BLaER1 treated with 17β-estradiol and CSF1 and Interleukin-3, amounts not matched to agents 10 nM and 100 nM (cell line): ENCODE measurements around the gene C10orf143.
A peak's percentile ranks its signal among the peaks of the same experiment; 100 is the strongest.

Experiments used
- H3K27ac ChIP-seq, 11 experiments: shearing (Covaris generic); formaldehyde crosslinking; 2 replicates each; pipeline ENCODE4 v1.8.1; 2022
- H3K27me3 ChIP-seq, 11 experiments: shearing (Covaris generic); formaldehyde crosslinking; 2 replicates each; pipeline ENCODE4 v1.8.1; 2022
- H3K36me3 ChIP-seq, 11 experiments: shearing (Covaris generic); formaldehyde crosslinking; 2 replicates each; pipeline ENCODE4 v1.8.1; 2022
- H3K4me1 ChIP-seq, 10 experiments: shearing (Covaris generic); formaldehyde crosslinking; 2 replicates each; pipeline ENCODE4 v1.8.1; 2022
- H3K4me2 ChIP-seq, 11 experiments: shearing (Covaris generic); formaldehyde crosslinking; 2 replicates each; pipeline ENCODE4 v1.8.1; 2022
- H3K4me3 ChIP-seq, 10 experiments: shearing (Covaris generic); formaldehyde crosslinking; 2 replicates each; pipeline ENCODE4 v1.8.1; 2022
- H3K9ac ChIP-seq, 11 experiments: shearing (Covaris generic); formaldehyde crosslinking; 2 replicates each; pipeline ENCODE4 v1.8.1; 2022
- H3K9me3 ChIP-seq, 11 experiments: shearing (Covaris generic); formaldehyde crosslinking; replicated peaks in 1 of 11; 2 replicates each; pipeline ENCODE4 v1.8.1; 2022
- H4K20me1 ChIP-seq, 11 experiments: shearing (Covaris generic); formaldehyde crosslinking; 2 replicates each; pipeline ENCODE4 v1.8.1; 2022
- Cebpa-rat ChIP-seq, 11 experiments: shearing (Covaris generic); IDR thresholded peaks; 2 replicates each; pipeline ENCODE4 v1.8.1; 2022

C10orf143 gene

DNA sequence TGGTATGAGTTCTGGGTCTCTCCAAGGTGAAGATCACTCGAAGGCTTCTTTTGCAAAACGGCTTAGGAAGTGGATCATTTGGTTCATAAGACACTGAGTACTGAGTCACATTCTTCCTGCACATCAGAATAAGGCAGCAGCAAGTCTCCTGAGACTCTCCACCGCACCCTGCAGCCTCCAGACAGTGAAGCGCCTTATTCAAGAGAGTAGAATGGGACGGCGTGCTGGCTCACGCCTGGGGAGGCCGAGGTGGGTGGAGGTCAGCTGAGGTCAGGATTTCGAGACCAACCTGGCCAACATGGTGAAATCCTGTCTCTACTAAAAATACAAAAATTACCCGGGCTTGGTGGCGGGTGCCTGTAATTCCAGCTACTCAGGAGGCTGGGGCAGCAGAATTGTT is 70.3 kb downstream of the C10orf143 start:
- no peaks in the 10 kb centered on the region; a peak in 1 of 22 replicates for H3K9me3 ChIP-seq
- no peaks in the 10 kb centered on the region; a peak in 1 of 22 replicates for H4K20me1 ChIP-seq
- H3K4me2 ChIP-seq: peak overlapping the region in 9 of 11 experiments; percentile 45 to 81 (median 74); a peak in 18 of 22 replicates
- H3K4me3 ChIP-seq: no peak overlapping the region
- 0 out of 22 replicates have a peak overlapping the region, but pooled peaks of 1 of the 11 experiments have one; percentile 7 for H3K9ac ChIP-seq
- H3K4me1 ChIP-seq: peaks cover 4 to 74% (median 44%) of the 10 kb centered on the region in 10 experiments; a peak in 18 of 20 replicates
- TF ChIP-seq Cebpa-rat (IDR thresholded peaks at IDR 0.05): no peak
- H3K27ac ChIP-seq: no peak overlapping the region; a peak in 1 of 22 replicates
- H3K36me3 ChIP-seq: no peaks in the 10 kb centered on the region
- no peaks in the 10 kb centered on the region; a peak in 1 of 22 replicates for H3K27me3 ChIP-seq

DNA sequence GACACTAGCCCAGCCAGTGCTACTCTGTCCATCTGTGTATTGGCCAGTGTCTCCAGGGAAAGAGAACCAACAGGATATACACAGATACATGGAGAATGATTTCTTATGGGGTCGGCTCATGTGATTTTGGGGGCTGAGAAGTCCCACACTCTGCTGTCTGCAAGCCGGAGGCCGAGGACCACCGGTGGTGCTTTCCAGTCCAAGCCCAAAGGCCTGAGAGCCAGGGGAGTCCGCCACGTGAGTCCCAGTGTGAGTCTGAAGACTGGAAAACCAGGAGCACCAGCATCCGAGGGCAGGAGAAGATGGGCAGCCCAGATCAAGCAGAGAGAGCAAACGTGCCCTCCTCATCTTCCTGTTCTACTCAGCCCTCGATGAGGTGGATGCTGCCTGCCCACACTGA is 71.5 kb downstream of the C10orf143 start:
- Histone ChIP-seq H3K4me3 (no peak overlapping the region), H3K27ac (no peak overlapping the region), H3K9ac (no peak overlapping the region), H3K4me1 (peaks cover 0 to 61% (median 32%) of the 10 kb centered on the region in 10 experiments; a peak in 16 of 20 replicates), H3K27me3 (no peaks in the 10 kb centered on the region), H3K9me3 (no peaks in the 10 kb centered on the region; a peak in 1 of 22 replicates), H4K20me1 (no peaks in the 10 kb centered on the region; a peak in 1 of 22 replicates), H3K36me3 (no peaks in the 10 kb centered on the region), H3K4me2 (peak overlapping the region in 8 of 11 experiments; percentile 65 to 81 (median 74); a peak in 12 of 22 replicates)
- no peak for TF ChIP-seq Cebpa-rat (IDR thresholded peaks at IDR 0.05)

DNA sequence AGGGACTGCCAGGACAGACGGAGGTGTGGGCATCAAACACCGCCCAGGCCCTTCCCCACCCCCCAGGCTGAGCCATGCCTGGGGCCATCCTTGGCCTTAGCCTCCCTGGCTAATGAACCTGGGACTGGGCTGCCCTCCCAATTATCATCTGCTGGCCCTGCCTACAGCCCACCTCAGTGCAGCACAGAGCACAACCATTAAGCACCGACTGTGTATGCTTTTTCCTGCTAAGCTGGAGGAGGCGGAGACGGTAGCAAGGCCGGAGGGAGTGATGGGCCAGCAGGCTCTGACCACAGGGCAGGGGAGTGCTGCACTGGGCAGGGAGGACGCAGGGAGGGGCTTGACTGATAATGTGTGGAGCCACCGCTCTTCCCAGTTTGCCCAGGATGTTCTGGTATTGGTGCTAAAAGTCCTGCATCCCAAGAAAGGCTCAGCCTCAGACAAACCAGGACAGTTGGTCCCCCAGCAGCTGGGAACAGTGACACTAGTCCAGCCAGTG is 72.0 kb downstream of the C10orf143 start:
- Histone ChIP-seq H3K9me3 (no peaks in the 10 kb centered on the region; a peak in 1 of 22 replicates), H3K9ac (no peak overlapping the region), H3K36me3 (no peaks in the 10 kb centered on the region), H3K4me3 (no peak overlapping the region), H3K27ac (no peak overlapping the region), H4K20me1 (no peaks in the 10 kb centered on the region; a peak in 1 of 22 replicates), H3K4me2 (peak overlapping the region in 3 of 11 experiments; percentile 74 to 81 (median 75); a peak in 3 of 22 replicates), H3K27me3 (no peaks in the 10 kb centered on the region), H3K4me1 (peaks cover 0 to 57% (median 28%) of the 10 kb centered on the region in 10 experiments; a peak in 16 of 20 replicates)
- no peak for TF ChIP-seq Cebpa-rat (IDR thresholded peaks at IDR 0.05)

DNA sequence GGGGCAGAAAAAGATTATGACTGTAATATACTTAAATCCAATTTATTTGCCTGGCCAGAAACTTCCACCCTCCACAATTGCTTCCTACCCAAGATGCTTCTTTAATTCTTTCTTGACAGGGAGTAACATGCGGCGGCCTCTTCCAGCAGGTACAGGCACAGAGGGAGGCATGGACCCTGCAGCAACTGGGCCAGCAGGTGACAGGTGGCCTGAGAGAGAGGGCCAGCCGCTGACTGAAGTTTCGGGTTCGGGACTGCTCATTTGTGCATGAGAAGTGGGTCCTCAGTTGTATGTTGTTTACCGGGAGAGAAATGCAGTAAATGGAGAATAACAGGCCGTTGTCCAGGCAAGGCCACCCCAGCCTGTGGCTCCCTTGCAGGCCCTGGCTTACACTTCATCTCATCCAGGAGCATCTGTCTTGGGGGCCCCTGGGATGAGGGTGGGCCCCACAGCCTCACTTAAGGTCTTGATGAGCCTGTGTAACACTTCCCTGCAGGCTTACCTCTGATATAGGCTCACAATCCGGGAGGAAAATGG is 72.5 kb downstream of the C10orf143 start:
- Histone ChIP-seq H3K27ac (no peak overlapping the region), H3K9ac (no peak overlapping the region), H3K4me1 (peaks cover 0 to 51% (median 22%) of the 10 kb centered on the region in 10 experiments; a peak in 16 of 20 replicates), H4K20me1 (no peaks in the 10 kb centered on the region; a peak in 1 of 22 replicates), H3K27me3 (no peaks in the 10 kb centered on the region), H3K4me2 (no peak overlapping the region), H3K36me3 (no peaks in the 10 kb centered on the region), H3K4me3 (no peak overlapping the region), H3K9me3 (no peaks in the 10 kb centered on the region; a peak in 1 of 22 replicates)
- no peak for TF ChIP-seq Cebpa-rat (IDR thresholded peaks at IDR 0.05)

DNA sequence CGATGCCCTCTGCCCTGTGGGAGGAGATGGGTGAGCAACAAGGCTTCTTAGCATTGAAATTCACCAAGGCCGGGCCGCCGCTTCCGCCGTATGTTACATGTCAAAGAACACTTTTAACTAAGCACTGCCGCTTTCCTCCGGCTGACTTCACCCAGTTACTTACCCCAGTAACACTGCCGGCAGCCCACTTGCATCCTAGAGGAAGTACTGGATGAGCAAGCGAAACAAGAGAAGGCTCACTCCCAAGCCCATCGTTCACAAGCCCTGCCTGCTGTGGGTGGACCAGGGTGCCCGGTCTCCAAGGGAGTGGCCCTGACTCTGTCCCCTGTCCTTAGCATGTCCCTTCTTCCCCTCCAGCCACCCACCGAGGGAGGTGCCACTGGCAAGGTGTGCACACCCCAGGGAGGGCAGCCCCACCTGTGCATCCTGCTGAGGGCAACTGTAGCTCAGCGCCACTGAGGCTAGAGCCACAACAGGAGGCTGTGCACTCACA is 73.4 kb downstream of the C10orf143 start:
- H3K27ac ChIP-seq: no peak overlapping the region

GRCh38 chr10:130036296-130037065 is 74.1 kb downstream of the C10orf143 start:
- no peaks in the 10 kb centered on the region for H3K27me3 ChIP-seq
- H3K9me3 ChIP-seq: peaks cover 2 to 14% (median 11%) of the 10 kb centered on the region in 11 experiments; a peak in 15 of 22 replicates
- H3K4me3 ChIP-seq: no peak overlapping the region
- H3K27ac ChIP-seq: no peak overlapping the region
- H3K4me2 ChIP-seq: peak overlapping the region in 2 of 11 experiments; percentile 1 to 17; a peak in 4 of 22 replicates
- no peak overlapping the region for H3K9ac ChIP-seq
- no peak for TF ChIP-seq Cebpa-rat (IDR thresholded peaks at IDR 0.05)
- no peaks in the 10 kb centered on the region for H3K36me3 ChIP-seq
- no peaks in the 10 kb centered on the region; a peak in 1 of 22 replicates for H4K20me1 ChIP-seq
- peaks cover 0 to 43% (median 22%) of the 10 kb centered on the region in 10 experiments; a peak in 16 of 20 replicates for H3K4me1 ChIP-seq

More for the DNA sequence above, 73.4 kb downstream of the C10orf143 start:
- Histone ChIP-seq H3K36me3 (no peaks in the 10 kb centered on the region), H3K4me2 (peak overlapping the region in 3 of 11 experiments; percentile 2 to 17 (median 5); a peak in 5 of 22 replicates), H3K27me3 (no peaks in the 10 kb centered on the region), H3K4me3 (no peak overlapping the region), H3K9me3 (peaks cover 0 to 7% (median 3%) of the 10 kb centered on the region in 11 experiments; a peak in 9 of 22 replicates), H3K9ac (no peak overlapping the region), H3K4me1 (peaks cover 0 to 43% (median 22%) of the 10 kb centered on the region in 10 experiments; a peak in 16 of 20 replicates), H4K20me1 (no peaks in the 10 kb centered on the region; a peak in 1 of 22 replicates)
- TF ChIP-seq Cebpa-rat (IDR thresholded peaks at IDR 0.05): no peak

- no peaks in the 10 kb centered on the region for H3K27me3 ChIP-seq
- TF ChIP-seq Cebpa-rat (IDR thresholded peaks at IDR 0.05): no peak
- no peaks in the 10 kb centered on the region for H3K36me3 ChIP-seq
- no peak overlapping the region for H3K27ac ChIP-seq
- peak overlapping the region in 5 of 11 experiments; percentile 16 to 47 (median 36); a peak in 6 of 22 replicates for H3K4me2 ChIP-seq
- H3K4me3 ChIP-seq: no peak overlapping the region
- H3K4me1 ChIP-seq: peaks cover 0 to 12% (median 9%) of the 10 kb centered on the region in 10 experiments; a peak in 12 of 20 replicates
- H3K9ac ChIP-seq: no peak overlapping the region
- no peaks in the 10 kb centered on the region for H4K20me1 ChIP-seq
- H3K9me3 ChIP-seq: peaks cover 3 to 22% (median 12%) of the 10 kb centered on the region in 11 experiments; a peak in 15 of 22 replicates
These were observed 81.4 kb downstream of the C10orf143 start for GRCh38 chr10:130029209-130029608.

GRCh38 chr10:130028465-130028819 is 82.2 kb downstream of the C10orf143 start:
- Histone ChIP-seq H3K4me2 (peak overlapping the region in 8 of 11 experiments; percentile 4 to 47 (median 17); a peak in 8 of 22 replicates), H3K4me3 (no peak overlapping the region), H3K9me3 (peaks cover 3 to 22% (median 12%) of the 10 kb centered on the region in 11 experiments; a peak in 15 of 22 replicates), H3K9ac (no peak overlapping the region), H3K27me3 (no peaks in the 10 kb centered on the region), H3K4me1 (peaks cover 0 to 15% (median 13%) of the 10 kb centered on the region in 10 experiments; a peak in 12 of 20 replicates), H3K36me3 (no peaks in the 10 kb centered on the region), H4K20me1 (no peaks in the 10 kb centered on the region), H3K27ac (no peak overlapping the region)
- TF ChIP-seq Cebpa-rat (IDR thresholded peaks at IDR 0.05): no peak
